GM18508 (cell line): Measurements from ENCODE around the gene WASF2.

Experiments
- ATAC-seq: cut with Tn5 transposase; IDR thresholded peaks from one replicate; pipeline ENCODE4 v1.9.1; 2021; ENCODE audit warnings: moderate number of reproducible peaks; ENCODE audit not compliant: insufficient read depth, unreplicated experiment

The WASF2 gene

DNA sequence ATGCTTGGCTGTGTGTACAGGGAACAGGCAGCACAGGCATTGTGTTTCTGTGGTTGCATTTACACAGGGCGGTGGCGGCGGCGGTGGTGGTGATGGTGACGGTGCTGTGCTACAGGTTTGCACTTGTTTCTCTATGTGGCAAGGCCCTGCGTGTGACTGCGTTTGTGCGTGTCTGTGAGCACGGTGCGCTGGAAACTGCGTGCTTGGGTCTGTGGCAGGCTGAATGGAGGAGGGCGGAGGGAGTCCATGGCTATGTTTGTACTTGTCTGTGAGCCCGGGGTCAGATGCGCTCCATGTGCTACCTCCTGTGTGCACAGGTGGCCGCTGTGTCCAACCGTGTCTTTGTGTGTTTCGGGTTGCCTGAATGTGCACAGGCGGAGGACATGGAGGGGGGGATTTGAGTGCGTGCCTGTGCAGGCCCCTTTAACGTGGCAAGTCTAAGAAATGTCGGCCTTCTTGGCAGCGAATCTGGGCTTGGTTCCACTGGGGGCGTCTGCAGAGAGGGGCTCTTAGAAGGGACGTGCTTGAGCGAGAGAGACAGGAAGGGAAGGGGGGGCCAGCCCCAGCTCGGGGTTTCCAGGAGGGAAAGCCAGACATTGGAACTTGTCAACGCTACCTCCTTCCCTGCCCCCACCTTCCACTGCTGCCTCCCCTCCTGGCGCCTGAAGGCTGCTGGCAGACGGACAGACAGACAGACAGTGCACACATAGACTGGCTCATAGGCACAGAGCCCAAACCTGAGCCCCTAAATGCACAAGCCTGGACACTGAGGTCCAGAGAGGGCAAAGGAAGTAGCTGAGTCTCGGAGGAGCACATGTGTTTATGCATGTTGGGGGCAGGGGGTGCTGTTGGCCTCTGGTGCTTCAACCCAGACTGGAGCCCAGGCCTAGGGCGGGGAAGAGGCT, 32.7 kb upstream of the WASF2 start:
- no peak for ATAC-seq

DNA sequence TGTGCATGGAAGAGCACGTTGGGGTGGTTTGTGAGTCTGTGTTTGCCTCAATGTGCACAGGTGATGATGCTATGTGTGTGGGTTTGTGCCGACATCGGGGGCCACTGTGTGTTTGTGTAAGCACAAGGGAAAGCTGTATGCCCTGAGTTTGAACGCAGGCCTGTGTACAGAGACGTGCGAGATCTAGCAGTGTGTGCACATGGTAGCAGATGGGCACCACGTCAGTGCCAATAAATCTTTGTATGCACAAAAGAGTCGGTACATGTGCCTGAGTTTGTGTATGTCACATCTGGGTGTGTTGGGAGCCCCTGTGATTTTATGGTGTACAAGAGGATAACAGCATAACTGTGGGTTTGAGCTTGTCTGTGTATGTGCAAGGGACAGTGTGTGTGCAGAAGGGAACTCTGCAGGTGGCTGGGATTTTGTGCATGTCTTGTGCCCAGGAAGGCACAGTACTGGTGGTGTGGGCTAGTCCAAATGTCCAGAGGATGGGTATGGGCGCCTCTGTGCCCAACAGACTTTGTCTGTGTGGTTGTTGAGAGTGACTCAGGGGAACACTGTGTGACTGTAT, 32.0 kb upstream of the WASF2 start:
- ATAC-seq, result no peak

DNA sequence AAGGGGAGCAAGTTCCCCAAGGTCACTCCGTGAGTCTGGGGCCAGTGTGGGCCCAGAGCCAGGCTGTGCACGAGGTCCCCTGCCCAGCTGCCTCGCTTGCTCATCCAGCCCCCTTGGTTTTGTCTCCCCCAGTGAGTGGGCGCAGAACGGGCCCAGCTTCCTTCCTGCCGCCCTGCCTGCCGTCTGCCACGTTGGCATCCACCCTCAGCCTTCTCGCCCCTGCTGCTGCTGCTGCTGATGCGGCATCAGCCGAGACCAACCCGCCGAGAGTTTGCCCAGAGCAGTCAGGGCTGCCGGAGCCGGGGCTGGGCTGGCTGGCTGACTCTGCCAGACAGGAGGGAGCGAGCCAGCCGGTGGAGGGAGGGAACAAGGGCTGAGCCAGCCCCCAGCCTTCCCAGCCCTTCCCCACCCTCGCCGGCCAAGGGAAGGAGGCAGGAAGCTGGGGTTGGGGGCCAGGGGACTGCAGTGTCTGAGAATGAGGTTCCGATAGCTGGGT, 31.4 kb upstream of the WASF2 start:
- no peak for ATAC-seq

DNA sequence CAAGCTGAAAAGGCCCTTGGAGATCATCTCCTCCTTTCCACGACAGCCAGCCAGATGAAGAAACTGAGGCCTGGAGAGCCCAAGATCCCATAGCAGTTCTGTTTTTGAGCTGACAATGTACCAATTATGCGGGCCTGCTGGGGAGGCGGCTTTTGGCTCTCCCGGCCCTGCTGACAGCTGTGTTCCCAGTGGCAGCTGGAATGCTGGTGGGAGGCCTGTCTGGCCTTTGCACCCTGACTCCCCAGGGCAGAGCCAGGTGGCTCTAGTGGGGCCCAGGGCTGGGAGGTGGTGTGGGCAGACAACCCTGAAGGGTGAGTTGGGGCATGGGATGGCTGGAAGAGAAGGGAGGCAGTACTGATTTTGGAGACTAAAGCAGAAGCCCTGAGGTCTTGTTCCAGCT, 30.7 kb upstream of the WASF2 start:
- no peak for ATAC-seq

DNA sequence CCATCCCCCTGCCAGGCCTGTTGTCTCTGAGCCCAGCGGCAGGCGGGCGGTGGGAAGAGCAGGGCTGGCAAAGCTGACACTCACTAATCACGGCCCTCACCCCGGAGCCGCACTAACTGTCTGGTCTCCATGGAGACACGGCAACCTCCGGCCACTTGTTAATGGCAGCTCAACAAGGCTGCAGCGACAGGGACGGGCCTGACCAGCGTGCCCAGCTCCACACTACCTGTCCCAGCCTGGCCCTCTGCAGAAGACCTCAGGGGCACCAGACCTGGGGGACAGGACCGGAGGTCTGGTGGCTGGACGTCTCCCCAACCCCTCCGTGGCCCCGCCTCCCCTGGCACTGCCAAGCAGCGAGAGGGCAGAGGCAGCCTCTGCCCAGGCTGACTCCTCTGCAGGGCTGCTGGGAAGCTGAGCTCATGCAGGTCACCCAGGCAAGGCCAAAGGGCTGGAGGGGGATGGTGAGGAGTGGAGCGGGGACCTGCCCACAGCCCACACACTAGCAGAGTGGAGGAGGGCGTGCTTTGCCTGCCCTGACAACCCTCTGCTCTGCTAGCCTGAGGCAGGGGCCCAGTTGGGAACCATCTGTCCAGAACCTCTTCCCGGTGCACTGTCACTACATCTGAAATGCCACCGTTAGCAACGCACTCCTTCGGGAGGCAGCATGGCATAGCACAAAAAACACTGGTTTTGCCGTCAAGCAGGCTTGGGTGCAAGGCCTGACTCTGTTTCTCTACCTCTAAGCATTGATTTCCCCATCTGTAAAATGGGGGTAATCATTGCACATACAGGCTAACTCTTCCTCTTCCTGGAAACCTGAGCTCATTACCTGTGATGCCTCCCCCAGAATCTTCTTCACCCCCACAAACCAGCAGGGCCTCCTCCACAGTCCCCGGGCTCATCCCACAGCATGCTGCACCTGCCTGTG, 29.6 kb upstream of the WASF2 start:
- no peak for ATAC-seq

DNA sequence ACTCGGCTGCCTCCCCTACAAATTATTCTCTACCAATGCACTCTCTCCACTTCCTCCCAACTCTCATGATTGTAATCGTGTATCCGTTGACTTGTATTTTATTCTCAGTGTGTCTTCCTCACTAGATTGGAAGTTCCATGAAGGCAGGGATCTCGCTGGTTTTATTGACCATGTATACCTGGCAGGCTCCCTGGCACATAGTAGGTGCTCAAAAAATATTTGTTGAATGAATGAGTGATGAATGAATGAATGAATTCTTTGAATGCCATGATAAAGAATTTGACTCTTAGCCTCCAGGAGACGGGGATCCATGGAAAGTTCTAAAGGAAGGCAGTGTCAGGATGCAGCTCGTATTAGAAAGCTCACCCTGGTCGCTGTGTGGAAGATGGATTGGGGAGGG, 28.8 kb upstream of the WASF2 start:
- no peak for ATAC-seq

DNA sequence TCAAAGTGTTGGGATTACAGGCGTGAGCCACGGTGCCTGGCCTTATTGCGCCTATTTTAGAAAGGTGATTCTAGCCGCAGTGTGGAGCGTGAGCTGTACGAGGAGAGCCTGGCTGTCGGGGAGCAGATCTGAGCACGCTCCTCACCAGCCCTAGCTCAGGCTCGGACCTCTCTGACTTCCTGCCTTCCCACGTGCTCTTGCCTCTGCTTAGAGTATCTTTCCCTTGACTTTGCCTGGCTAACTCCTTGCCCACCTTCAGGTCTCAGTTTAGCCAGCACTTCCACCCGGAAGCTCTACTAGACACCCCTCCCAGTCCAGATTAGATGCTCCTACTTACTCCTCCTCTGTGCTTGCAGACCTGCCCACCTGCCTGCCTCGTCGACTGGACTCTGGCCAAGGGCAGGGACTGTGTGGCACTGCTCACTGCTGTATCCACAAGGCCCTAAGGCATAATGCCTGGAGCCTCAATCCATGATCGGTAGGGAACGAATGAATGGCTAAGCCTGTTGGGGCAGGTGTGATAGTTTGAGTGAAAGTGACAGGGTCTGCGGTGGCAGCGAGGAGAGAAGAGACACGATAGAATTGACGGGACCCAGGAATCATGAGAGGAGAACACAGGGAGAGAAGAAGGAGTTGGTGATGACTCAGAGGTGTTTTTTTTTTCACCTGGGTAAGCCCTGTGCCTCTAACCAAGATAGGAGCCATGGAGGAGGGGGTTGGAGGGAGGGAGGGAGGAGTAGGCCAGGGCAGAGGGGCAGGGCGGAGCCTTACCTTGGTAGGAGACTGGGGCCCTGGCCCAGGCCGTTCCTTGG, 28.1 kb upstream of the WASF2 start:
- no peak for ATAC-seq

DNA sequence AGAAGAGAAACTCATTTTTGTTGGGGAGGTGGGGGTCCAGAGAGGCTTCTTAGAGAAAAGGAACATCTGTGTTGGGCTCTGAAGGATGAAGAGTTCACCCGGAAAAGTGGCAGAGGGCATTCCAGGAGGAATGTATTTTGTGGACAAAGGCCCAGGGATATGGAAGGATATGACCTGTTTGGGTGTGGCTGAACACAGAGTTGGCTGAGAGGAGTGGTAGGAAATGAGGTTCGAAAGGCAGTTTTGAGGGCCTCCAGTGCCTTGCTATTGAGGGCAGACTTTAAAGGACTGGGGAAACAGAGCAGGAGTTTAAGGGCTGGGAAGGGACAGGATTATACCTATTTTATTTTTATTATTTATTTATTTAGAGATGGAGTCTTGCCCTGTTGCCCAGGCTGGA, 27.3 kb upstream of the WASF2 start:
- ATAC-seq, result no peak

DNA sequence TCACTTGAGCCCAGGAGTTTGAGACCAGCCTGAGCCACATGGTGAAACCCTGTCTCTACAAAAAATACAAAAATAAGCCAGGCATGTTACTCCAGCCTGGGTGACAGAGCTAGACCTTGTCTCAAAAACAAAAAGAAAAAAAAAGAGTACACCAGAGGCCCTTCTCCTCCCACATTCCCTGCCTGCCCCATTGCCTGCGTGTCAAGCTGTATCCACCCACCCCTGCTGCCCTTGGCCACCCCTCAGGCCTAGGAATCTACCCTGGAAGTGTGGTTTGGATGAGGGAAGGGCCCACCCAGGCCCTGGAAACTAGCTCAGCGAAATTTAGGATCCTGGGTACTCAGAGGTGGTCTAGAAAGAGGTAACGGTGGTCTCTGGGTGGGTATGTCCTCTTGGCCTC, 25.7 kb upstream of the WASF2 start:
- no peak for ATAC-seq

DNA sequence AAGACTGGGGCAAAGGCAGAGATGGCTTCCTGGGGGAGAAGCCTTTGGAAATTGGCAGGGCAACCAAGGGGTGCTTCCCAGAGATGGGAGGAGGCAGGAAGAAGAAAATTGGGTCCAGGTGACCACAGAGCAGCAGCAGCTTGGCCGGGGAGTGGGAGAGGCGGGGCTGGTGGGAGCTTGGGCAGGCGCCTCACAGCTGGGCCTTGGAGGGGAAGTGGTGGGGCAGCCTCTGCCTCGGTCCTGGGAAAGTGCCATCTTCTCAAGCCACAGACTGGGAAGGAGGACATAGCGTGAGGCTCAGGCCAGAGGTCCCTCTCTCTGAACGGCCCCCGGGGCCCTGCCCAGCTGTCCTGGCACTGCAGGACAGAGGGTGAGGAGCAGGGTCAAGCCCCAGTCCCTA, 24.0 kb upstream of the WASF2 start:
- no peak for ATAC-seq

DNA sequence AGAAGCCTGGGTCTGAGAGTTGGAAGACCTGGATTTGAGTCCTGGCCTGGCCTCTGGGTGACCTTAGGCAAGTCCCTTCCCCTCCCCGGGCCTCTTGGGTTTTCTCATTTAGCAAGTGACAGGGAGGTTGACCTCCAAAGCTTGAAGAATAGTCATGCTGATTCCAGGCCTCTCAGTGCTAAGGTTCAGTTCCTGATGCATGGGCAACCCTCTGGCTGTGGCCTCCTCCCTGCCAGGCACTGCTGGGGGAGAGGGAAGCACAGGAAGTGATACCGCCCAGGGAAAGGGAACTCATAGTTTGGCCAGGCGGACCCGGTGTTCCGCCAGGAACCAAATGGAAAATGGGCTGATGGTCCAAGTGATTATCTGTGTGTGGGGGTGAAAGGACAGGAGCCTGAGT, 23.6 kb upstream of the WASF2 start:
- ATAC-seq, result no peak

DNA sequence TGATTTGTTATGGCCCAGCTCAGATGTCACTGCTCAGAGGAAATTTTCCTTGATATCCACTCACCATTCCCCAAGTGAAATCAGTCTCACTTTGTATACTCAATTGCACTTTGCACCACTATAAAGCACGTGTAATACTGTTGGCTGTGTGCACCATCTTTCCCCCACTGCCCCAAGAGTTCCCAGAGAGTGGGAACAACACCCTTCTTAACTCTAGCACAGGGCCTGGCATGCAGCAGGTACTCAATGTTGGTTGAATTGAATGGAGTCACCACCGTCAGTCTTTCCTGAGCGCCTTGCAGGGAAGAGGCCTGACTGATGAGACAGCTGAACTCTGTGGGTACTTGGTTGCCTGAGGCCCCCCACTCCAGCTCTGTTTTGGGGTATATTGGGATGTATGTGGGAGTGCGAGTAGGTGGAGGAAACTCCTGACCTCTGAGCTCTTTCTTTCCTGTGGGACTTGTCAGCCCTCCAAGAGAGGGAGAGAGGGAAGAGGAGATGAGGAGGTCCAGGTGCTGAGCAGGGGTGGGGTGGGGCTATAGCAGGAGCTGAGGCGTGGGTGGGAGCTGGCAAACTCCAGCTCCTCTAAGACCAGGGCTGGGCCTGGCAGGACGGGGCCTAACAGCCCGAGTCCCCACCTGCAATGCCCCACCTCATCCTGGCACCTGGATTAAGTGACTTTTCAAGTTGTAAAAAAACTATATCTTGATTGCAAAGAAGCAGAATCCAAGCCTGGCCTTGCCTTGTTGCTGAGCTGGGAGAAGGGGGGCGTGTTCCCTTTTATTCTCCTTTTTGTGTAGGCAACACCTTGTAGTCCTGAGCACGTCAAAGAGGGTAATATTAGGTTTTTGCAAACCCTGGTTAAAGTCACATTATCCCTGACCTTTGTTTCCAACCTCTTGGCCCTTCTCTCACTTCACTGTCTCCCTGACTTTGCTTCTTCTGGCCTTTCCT, 19.4 kb upstream of the WASF2 start:
- no peak for ATAC-seq

DNA sequence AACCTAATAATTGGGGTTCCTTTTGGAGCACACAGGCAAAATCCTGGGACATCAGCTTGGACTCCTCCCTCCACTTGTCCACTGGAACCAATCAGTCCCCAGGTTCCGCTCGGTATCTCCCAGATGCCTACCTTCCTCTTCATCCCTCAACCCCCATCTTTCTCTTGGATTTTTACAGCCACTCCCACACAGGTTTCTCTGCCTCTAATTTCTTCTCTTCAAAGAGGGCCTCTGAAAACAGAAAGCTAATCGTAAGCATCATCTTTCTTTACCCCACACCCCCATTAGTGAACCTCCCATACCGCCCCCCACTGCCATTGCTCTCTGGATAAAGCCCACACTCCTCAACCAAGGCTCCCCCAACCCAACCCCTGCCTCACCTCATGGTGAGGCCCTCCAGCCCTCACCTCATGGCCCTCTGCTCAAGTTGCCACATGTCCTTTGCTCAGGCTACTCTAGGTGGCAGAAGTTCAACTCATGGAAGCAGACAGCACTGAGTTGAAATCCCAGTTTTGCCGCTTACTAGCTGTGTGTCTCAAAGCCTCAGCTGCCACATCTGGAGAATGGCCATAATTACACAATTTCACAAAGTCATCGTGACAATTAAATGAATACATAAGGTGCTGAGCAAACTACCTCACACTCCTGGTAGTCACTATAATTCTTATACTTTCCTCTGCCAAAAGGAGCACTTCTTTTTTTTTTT, 18.1 kb upstream of the WASF2 start:
- ATAC-seq, result no peak

DNA sequence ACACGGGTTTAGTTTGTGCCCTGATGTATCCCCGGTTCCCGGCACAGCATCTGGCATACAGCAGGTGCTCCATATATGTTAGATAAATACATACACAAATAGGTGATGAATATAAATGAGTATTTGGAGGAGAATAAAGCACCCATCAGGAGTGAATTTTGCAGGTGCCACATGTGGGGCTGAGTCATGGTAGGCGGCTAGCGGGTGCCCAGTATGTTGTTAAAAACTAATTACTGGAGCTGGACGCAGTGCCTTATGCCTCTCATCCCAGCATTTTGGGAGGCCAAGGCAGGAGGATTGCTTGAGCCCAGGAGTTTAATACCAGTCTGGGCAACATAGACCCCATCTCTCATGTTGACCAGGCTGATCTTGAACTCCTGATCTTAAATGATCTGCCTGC, 16.7 kb upstream of the WASF2 start:
- no peak for ATAC-seq

DNA sequence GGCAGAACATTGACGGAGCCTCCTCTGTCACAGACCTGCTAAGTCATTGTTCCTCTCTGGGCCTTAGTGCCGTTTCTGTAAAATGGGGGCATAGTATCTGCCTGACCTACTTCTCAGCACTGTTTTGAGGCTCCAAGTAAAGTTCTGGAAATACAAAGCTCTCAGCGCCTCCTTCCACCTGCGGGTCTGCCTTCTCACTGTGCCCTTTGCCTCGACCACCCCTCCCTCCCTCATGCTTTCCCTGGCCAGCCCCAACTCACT, 15.4 kb upstream of the WASF2 start:
- no peak for ATAC-seq

DNA sequence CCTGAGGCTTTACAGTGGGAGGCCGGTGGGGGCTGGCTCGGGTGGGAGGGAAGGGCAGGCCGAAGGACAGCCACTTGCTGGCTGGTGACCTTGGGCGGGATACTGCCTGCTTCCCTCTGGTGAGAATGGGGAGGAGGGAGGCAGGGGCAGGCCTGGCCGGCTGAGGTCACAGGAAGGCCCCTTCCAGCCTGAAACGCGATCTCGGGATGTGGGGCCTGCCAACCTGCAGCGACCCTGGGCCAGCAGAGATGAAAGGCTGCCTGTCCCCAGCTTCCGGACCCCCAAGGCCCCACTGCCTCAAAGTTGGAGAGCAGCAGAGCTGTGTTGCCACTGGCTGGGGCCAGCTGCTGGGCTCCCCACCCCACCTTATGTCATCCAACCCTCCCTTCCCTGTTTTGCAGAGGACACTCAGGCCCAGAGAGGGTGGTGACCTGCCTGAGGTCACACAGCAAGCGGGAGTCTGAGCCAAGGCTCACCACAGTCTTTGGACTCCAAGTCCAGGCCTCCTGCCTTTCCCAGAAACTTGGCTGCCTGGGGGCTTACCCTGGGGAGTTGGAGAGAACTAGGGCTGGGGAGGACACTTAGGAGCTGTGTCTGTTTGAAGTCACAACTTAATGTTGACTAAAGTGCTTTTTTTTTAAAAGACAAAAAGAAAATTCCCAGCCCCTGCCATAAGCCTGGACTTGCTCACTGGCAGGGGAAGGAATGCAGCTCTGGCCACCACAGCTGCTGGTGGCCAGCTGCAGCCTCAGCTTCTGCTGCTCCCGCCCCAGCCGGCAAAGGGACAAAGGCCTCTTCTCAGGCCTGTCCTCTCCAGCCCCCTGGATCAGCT, 14.8 kb upstream of the WASF2 start:
- no peak for ATAC-seq

DNA sequence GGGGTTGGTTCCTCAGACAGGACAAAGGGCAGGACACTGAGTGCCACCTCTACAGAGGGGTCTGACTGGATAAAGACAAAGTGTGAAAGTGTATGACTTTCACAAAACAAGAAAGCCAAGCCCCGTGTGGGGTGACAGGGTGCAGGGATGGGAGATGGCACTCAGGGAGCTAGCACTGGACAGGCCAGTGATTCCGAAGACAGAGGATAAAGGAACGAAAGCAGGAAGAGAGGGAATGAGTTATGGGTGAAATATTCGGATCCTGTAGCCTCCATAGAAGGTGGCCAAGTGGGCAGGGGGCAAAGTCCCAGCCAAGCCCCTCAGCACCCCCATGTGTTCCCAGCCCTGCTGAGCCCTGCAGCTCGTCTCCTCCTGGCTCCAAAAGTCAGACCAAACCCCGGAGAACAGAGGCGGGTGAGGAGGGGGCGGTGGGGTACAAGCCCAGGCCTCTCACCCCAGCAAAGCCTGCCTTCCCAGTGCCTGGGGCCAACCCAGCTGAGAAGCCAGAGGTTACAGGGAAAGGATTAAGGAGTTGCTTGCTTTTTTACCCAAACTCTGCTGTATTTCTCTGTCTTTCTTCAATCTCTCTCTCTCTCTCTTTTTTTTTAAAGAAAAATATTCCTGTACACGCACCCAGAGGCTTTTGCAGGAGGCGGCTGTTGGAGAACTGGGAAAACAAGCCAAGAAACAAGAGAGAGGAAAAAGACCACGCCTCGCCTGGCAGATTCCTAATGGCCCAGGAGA, 14.0 kb upstream of the WASF2 start:
- ATAC-seq, result no peak
